AG08396 (cell line): ENCODE data around the gene CFAP97D1.

Source experiments
- DNase-seq: peaks from one replicate; pipeline ENCODE4 v3.0.0; 2012; ENCODE audit warnings: low spot score, mixed read lengths

Gene CFAP97D1

GRCh38 chr17:43826206-43826605 lies 46.0 kb downstream of the CFAP97D1 start:
- DNase-seq = no peak

GRCh38 chr17:43827596-43827995 lies 47.4 kb downstream of the CFAP97D1 start:
- no peak for DNase-seq

GRCh38 chr17:43829738-43830137 lies 49.5 kb downstream of the CFAP97D1 start:
- DNase-seq = no peak

GRCh38 chr17:43830510-43831140 lies 50.4 kb downstream of the CFAP97D1 start:
- DNase-seq = no peak

GRCh38 chr17:43831633-43832032 lies 51.4 kb downstream of the CFAP97D1 start:
- DNase-seq = no peak

GRCh38 chr17:43832168-43832975 lies 52.1 kb downstream of the CFAP97D1 start:
- peak; percentile 93 for DNase-seq

- DNase-seq = peak; percentile 97
Measured at GRCh38 chr17:43832976-43833829, 53.0 kb downstream of the CFAP97D1 start, which contains the start of gene MPP3. Gene MPP3, minus strand, starts transcription at chr17:43833146. Its CDS starts 1,240 bp downstream, at chr17:43831906.

GRCh38 chr17:43834106-43834505 lies 53.9 kb downstream of the CFAP97D1 start:
- DNase-seq = peak; percentile 52
